Glutamatergic neuron (in vitro differentiated cells): ENCODE measurements around the gene HERC5. TPM values are rescaled to one million over a fixed set of nuclear protein-coding genes. Genes with fewer than 3 reads are reported as not detected.

Experiments
- DNase-seq: peaks from one replicate; pipeline ENCODE4 v3.0.0; 2022
- H3K27ac Mint-ChIP-seq: one replicate; pipeline ENCODE4 v1.8.0; 2020; ENCODE audit warnings: mild to moderate bottlenecking, mixed read lengths, inconsistent platforms; ENCODE audit not compliant: unreplicated experiment
- H3K27me3 Mint-ChIP-seq: one replicate; pipeline ENCODE4 v1.8.0; 2020; ENCODE audit warnings: mild to moderate bottlenecking, moderate library complexity, mixed read lengths, inconsistent platforms; ENCODE audit not compliant: unreplicated experiment
- H3K36me3 Mint-ChIP-seq: one replicate; pipeline ENCODE4 v1.8.0; 2020; ENCODE audit warnings: mild to moderate bottlenecking, mixed read lengths, inconsistent platforms; ENCODE audit not compliant: unreplicated experiment
- H3K4me1 Mint-ChIP-seq: one replicate; pipeline ENCODE4 v1.8.0; 2020; ENCODE audit warnings: mild to moderate bottlenecking, low read depth, mixed read lengths, inconsistent platforms; ENCODE audit not compliant: unreplicated experiment
- H3K4me3 Mint-ChIP-seq: one replicate; pipeline ENCODE4 v1.8.0; 2020; ENCODE audit warnings: mild to moderate bottlenecking, mixed read lengths, inconsistent platforms; ENCODE audit not compliant: unreplicated experiment
- H3K9me3 Mint-ChIP-seq: one replicate; pipeline ENCODE4 v1.8.0; 2020; ENCODE audit warnings: mild to moderate bottlenecking, moderate library complexity, mixed read lengths, inconsistent platforms; ENCODE audit not compliant: unreplicated experiment
- CTCF ChIP-seq: fragments of 200-600 bp; sonication (generic); IDR thresholded peaks from one replicate; pipeline ENCODE4 v1.5.0; 2021; ENCODE audit not compliant: partially characterized antibody, unreplicated experiment
- total RNA-seq: library from RNA; stranded (reverse); fragmentation: NEBNext Ultra II Directional; extraction: Animal tissue kit (Norgen Biotek cat#: 25700); gene quantifications from one replicate; pipeline ENCODE4 v1.2.1, GENCODE V29; 2021; ENCODE audit not compliant: unreplicated experiment

Gene HERC5
- total RNA-seq, 1 donor from 2014 or later: 0.27 TPM

GRCh38 chr4:88497859-88498409, 41.0 kb downstream of the HERC5 start:
- no peaks in the 10 kb centered on the region for H3K9me3 Mint-ChIP-seq
- H3K4me1 Mint-ChIP-seq: no peaks in the 10 kb centered on the region
- no peaks in the 10 kb centered on the region for H3K36me3 Mint-ChIP-seq
- no peak overlapping the region for H3K27ac Mint-ChIP-seq
- no peak overlapping the region for H3K4me3 Mint-ChIP-seq
- TF ChIP-seq CTCF: no peak
- no peak for DNase-seq
- no peaks in the 10 kb centered on the region for H3K27me3 Mint-ChIP-seq

GRCh38 chr4:88503344-88503743, 46.4 kb downstream of the HERC5 start:
- H3K4me3 Mint-ChIP-seq: no peak overlapping the region
- no peaks in the 10 kb centered on the region for H3K4me1 Mint-ChIP-seq
- no peak for DNase-seq
- H3K27me3 Mint-ChIP-seq: peaks cover 3% of the 10 kb centered on the region
- no peak for TF ChIP-seq CTCF
- H3K9me3 Mint-ChIP-seq: no peaks in the 10 kb centered on the region
- no peak overlapping the region for H3K27ac Mint-ChIP-seq
- no peaks in the 10 kb centered on the region for H3K36me3 Mint-ChIP-seq

GRCh38 chr4:88511236-88511635, 54.3 kb downstream of the HERC5 start:
- no peaks in the 10 kb centered on the region for H3K36me3 Mint-ChIP-seq
- H3K27ac Mint-ChIP-seq: no peak overlapping the region
- no peak for DNase-seq
- no peak for TF ChIP-seq CTCF
- H3K4me1 Mint-ChIP-seq: no peaks in the 10 kb centered on the region
- H3K4me3 Mint-ChIP-seq: no peak overlapping the region
- H3K9me3 Mint-ChIP-seq: no peaks in the 10 kb centered on the region
- peaks cover 1% of the 10 kb centered on the region for H3K27me3 Mint-ChIP-seq

GRCh38 chr4:88514557-88515511, 57.9 kb downstream of the HERC5 start:
- Mint-ChIP-seq H3K9me3 (no peaks in the 10 kb centered on the region), H3K27me3 (peaks cover 1% of the 10 kb centered on the region), H3K4me1 (no peaks in the 10 kb centered on the region), H3K27ac (no peak overlapping the region), H3K36me3 (no peaks in the 10 kb centered on the region), H3K4me3 (no peak overlapping the region)
- DNase-seq: no peak
- no peak for TF ChIP-seq CTCF

GRCh38 chr4:88516746-88517145, 59.8 kb downstream of the HERC5 start:
- DNase-seq: no peak
- Mint-ChIP-seq H3K9me3 (no peaks in the 10 kb centered on the region), H3K4me1 (no peaks in the 10 kb centered on the region), H3K36me3 (no peaks in the 10 kb centered on the region), H3K27ac (no peak overlapping the region), H3K4me3 (no peak overlapping the region), H3K27me3 (peaks cover 1% of the 10 kb centered on the region)
- no peak for TF ChIP-seq CTCF
